HG03354 (cell line): ENCODE results near the gene RSPH9.
"Not testable (repeated sequence)": the region's sequence is repeated elsewhere in the genome, so short reads cannot be mapped to it uniquely, and the experiment has no call there.

Experiments
- ATAC-seq: cut with Tn5 transposase; IDR thresholded peaks from one replicate; pipeline ENCODE4 v1.9.1; 2021; ENCODE audit warnings: mild to moderate bottlenecking; ENCODE audit not compliant: unreplicated experiment, poor library complexity, severe bottlenecking

Gene RSPH9

DNA sequence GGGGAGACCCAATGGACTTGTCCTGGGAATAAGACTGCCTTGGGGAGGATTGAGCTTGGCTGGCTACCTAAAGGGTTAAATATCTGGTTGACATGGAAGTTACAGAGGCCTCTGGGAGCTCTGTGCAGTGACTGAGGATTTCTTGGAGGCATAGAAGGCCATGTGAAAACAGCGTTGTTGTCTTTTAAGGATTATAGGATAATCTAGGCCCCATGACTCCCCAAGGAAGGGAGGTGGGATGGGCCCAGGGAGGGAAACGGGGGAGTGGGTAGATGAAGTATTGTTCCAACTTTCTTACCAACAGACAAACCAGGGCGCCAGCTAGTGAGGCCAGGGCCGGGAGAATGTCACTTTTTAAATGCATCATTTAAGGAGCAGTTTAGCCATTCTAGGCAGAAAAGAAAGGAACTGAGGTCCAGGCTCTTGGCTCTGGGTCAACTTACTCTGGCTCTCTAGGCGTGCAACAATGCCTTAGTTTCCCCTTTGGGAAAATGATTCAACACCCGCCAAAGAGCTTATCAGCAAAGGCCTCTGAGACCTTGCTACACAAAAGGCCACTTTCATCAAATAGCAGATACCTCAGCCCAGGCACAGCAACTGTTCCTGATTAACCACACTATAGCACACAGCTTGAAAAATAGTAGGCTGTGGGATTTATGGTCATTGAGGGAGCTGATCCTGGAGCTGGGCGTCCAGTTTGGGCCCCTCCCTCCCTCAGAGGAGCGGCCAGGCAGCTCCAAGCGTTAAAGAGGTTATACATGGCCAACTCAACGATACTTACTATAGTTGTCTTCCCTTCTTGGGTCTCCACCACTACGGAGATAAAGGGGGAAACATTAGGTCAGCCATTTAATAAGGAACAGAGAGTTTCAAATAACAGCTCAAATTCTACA, 35.7 kb downstream of the RSPH9 start:
- no peak for ATAC-seq

DNA sequence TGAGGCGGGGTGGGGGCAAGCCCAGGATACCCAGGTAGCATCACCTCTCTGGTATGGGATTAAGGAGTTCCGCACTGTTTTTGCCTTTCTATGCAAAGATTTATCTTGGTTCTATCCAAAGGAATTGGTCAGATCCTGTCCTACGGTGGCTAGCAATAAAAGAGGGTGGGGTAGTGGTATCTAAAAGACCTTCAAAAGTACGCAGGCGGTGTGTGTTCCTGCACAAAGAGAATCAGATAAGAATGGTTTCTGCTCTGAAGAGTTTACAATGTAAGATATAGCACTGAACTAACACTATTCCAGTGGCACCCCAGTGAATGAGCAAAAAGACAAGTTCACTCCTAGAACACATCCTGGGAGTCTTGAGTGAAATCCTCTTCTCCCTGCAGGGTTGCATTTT, 36.5 kb downstream of the RSPH9 start:
- no peak for ATAC-seq

DNA sequence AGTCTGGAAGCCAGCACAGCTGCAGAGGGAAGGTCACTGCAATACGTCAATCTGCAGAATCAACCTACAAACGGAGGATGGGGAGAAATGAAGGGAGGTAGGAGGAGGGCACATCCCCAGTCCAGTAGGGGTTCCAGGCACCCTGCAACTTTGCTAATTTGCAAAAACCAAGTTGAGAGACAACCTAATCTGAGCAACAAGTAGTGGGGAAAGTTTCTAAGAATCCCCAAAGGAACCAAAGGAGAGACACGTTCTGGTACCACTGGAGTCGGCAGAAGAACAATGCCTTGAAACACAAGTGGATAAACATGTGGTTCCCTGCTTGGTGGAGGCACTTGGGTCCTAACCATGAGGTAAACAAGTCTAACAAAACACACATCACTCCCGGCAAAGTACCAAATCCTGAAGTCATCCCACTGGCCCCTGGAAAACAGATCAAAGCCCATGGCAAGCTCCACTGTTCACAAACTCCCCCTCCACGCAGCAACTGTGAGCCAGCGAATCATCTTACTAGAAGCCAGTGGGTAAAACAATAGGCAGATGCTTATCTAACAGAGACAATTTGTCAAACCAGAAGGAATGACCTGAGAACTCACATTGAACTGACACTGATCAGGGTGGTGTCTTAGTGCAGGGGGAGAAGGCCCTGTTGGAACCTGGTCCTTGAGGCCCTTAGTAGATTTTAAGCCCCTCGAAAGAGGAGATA, 38.0 kb downstream of the RSPH9 start:
- no peak for ATAC-seq

DNA sequence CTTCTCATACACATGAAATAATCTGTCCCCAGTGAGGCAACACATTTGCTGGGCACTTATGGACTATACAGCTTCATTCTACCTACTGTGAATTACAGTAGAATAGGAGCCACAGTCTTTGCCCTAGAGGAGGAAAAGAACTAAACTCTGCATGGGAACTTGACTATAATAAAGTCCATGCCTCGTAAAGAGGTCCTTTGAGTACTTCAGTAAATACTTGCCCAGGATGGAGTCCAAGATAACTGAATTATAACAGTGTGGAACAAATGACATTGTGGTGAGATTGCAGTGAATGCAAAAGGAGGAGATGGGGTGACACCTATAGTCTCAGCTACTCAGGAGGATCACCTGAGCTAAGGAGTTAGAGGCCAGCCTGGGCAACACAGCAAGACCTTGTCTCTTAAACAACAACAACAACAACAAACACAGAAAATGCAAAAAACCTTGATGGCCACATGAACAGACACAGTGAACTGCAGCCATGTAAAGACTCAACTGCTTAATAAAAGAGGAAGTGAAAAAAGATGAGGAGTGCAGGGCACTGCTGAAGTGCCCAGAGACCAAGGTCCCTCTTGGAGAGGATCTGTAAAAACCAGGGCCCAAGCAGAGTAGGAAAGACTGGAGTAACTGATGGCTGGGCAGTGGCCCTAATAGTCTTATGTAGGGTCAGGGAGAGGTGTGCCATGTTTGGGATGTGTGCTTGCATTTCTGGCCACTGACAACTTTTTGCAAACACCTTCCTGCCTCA, 39.0 kb downstream of the RSPH9 start:
- peak; percentile 53 for ATAC-seq

DNA sequence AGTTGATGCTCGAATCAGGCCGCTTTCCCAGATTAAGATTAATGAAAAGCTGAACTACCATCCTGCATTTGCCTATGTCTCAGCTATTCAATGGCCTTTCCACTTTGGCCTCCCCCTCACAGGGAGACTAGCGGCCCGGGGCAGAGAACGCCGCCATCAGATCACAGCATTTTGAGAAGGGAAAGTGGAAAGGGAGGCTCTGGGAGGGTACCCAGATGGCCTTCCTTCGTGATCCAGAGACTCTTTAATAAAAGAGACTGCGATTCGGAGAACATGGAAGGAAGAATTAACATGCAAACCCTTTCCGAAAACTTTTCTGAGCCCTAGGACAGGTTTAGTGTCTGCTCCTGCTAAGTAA, 42.2 kb downstream of the RSPH9 start:
- ATAC-seq = no peak

DNA sequence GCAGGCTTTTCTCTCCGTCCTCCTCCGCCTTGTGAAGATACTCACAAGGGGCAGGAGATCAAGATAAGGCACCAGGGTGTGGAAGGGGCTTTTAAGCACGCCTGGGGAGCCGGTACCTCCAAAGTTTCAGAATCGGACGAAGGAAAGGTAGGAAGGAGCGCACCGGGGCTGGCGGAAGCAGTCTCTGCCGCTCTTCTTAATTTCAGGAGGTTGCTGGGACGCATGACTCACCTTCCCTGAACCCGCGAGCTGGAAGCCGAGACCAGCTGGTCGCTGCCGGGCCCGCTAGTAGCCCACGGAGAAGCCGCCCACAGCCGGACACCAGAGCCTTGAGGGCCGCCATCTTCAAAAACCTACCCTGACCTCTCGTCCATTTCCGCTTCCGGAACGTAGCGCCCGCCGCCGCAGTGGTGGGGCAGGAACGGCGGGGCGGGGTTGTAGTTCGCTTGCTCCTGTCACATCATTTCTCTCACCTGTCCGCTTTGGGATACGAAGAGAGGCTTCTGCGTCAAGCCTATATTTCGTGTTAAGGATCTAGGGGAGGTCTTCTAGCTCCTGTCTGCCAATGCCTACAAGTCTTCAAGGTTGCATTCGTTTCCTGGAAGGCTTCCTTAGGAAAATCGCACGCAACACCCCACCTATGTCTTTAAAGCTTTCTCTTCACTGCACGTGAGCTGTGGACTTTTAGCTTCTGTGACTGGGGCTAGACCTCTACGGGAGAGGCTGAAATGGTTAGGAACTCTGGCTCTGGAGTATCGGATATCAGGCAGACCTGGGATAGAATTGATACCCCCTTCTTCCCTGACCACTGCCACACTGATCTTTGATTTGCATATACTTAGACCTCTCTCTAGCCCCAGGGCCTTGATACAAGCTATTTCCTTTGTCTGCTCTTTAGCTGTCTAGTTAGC, 42.9 kb downstream of the RSPH9 start, which contains the start of gene MRPS18A:
MRPS18A (minus strand) TSS at position 355 of the 911 bp plus-strand sequence; CDS start at position 343, 12 bp downstream.
- ATAC-seq = peak; percentile 93

DNA sequence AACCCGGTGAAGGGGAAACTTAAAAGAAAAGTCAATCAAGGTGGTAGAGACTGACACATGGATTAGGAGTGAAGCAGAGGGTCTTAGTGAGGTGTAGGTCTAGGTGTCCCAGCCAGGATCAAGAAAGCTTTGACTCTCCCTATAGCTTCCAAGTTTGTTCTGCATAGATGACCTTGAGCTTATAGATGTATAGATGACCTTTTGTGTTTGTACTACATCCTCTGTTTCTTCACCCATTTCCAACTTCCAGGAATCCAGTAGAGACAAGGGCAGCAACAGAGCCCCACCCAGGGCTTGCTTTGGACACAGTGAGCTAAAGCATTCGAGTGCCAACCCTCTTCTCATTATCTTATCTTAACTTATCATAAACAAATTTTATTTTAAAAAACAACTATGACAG, 44.6 kb downstream of the RSPH9 start:
- ATAC-seq = no peak

DNA sequence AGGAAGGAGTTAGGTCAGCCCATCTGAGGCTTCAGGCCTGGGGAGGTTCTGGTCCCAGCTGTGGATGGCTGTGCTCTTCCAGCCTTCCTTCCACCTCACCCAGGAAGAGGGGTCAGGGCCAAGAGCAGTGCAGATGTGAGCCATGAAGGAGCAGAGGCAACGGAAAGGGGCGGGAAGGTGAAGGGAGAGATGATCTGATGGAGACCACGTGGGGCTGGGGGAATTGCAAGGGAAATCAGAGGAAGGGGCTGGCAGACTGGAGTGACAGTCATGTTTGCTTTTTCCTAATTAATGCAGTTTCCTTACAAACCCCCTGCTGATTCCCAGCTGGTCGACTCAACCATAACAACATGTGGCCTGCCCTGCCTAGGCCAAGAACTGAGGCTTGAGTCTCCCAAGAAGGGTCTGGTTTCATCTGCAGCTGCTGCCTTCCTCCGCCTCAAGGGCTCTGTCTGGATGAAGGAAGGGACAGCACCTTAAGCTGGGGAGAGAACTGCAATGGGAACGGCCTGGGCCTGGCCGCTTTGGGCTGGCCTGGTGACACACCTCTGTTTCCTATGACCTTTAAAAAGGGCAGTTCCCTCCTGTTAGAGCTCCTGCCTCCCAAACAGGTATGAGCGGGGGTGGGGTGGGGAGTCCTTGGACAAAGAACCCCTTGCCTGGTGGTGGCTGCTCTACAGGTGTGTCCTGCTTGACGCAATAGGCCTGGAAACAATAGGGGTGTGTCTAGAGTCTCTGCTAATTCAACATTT, 50.6 kb downstream of the RSPH9 start:
- no peak for ATAC-seq

DNA sequence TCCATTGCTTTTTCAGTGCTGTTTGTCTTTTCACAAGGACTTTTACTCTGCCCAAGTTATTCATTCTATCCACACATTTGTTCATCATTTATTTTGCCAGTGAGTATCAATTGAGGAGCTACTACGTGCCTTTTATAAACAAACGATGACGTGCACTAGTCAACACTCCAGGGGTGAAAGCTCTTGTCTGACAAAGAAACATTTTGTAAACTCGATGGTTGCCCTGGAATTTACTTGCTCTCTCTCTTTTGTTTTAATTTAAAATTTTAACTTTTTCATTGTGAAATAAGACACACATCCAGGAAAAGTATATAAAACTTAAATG, 51.1 kb downstream of the RSPH9 start:
- no peak for ATAC-seq

DNA sequence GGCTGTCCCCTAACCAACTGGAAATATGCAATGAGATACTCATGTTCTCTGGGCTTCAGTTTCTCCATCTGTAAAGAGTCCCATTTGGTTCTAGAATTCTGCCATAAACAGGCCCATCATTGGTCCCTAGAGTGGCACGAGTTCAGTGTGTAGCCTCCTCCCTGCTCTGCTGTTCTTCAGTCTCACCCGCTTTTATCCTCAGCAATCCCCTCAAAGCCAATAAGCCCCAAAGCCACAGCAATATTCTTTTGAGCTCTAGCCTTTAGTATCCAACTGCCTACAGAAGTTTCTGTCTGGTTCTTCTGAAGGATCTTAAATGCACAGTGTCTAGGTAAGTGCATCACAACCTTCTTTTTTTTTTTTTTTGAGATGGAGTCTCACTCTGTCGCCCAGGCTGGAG, 52.6 kb downstream of the RSPH9 start:
- no peak for ATAC-seq

DNA sequence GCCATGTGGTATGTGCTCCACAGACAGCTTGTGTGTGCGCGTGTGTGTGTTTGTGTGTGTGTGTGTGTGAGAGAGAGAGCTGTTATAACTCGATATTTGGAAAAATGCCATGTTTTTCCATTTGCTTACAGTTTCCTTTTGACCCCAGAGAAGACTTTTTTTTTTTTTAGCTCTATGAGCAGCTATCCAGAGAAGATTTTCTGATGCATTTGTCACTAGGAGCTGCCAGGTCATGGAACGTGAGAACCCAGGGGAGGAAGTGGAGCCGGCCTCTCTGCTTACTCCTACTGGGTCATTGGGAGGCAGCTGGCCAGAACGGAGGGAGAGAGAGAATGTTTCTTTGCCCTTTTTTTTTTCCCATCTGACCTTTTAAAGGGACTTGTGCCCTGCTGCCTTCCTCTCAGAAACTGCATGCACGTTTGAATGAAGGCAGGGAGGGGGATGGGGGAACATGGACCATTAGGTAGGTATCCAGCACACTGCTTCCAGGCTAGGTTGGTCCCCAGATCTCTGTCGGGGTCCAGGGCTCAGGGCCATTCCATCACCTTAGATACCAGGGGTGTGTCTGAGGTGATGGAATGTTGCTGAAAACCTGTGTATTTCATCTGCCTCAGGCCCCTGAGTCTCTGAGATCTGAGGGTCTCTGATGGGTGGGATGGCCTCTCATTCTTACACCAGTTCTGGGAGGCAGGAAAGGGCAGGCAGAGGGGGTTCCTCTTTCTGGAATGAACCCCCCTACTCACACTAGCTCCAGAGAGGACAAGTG, 53.9 kb downstream of the RSPH9 start:
- ATAC-seq = no peak

DNA sequence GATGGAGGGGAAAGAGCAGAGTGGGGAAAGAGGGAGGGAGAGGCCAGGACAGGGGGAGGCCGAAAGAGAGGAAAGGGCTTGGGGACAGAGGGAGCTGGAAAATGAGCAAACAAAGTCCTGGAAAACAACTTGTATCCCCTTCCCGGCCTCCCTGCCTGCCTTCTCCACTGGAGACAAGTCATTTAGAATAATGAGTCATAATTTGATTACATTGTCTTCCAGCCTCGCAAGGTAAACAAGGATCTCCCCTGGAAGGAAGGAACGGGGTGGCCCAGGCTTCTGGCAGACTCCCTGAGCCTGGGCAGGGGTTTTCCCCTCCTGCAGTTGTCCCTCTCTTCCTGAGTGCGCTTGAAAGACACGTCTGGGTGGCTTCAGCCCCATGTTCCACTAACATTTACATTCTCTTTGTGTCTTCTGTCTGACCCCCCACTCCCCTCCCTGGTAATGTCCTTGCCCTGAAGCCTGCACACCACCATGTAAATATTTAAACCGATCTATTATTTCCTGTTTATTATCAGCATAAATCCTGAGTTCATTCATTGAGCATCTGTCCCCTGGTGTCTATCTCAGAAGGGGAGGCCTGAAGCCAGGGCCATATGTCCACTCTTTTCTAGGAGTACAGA, 54.8 kb downstream of the RSPH9 start:
- ATAC-seq = no peak

DNA sequence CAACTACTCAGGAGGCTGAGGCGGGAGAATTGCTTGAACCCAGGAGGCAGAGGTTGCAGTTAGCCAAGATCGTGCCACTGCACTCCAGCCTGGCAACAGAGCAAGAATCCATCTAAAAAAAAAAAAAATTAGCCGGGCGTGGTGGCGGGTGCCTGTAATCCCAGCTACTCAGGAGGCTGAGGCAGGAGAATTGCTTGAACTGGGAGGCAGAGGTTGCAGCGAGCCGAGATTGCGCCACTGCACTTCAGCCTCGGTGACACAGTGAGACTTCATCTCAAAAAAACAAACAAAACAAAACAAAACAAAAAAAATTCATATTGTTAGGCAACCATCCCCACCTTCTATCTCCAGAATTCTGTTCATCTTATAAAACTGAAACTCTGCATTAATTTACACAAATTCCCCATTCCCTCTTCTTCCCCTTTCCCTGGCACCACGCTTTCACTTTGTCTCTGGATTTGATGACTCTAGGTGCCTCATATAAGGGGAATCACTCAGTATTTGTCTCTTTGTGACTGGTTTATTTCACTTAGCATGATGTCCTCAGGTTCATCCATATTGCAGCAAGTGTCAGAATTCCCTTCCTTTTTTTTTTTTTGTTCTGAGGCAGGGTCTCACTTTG, 56.2 kb downstream of the RSPH9 start:
- not testable (repeated sequence) for ATAC-seq

DNA sequence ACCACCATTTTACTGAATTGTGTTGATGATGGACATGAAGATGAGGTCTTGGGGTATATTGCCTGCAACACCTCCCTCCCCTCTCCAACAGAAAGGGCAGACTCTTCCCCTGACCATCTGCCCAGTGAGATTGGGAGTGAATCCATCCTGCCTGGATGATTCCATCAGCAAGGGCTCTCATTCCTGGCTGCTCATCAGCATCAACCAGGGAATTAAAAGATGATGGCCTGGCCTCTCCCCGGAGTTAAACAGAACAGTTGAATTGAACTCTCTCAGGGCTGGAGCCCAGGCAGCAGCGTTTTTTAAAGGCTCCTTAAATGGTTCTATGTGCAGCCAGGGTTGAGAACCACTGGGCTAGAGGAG, 57.3 kb downstream of the RSPH9 start:
- no peak for ATAC-seq

DNA sequence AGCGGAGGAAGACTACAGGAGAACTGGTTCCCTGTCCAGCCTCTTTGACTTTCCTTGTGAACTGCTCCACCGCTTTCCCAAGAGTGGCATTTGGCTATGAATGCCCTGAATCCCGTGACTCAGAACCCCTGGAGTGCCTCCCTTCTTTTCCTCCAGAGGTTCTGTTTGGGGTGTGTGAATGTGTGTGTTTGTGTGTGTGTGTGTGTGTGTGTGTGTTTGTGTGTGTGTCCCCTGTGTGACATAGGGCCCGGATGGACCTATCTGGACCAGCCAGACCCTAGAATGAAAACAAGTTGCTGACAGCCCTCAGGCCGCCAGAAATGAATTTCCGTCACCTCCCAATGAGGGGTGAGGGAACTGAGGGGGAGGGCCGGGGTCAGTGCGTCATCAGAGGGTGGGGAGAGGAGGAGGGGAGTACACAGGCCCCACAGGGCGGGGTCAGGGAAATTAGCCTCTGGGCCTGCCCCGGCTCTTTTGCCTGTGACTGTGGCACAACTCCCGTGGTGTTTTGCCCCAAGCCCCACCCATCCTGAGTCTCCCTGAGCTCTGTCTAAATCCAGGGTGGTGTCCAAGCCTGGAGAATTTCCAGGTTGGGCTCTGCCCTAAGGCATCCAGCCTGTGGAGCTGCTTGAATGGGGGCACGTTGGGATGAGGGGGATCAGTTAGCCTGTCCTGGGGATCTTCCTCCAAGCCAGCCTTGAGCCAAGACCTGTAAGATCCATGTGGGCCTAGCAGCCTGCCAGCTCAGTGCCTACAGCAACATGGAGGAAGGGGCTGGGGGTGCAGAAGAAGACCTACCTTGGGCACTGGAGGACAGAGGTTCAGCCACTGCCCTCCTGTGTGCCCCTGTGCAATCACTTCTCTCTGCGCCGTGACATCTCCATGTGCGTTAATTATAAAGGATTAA, 58.0 kb downstream of the RSPH9 start:
- peak; percentile 77 for ATAC-seq
